NCI-H2196 (cell line): ENCODE results near the gene SFPQ.
"Not testable (repeated sequence)": the region's sequence is repeated elsewhere in the genome, so short reads cannot be mapped to it uniquely, and the experiment has no call there.

ENCODE experiments used
- DNase-seq: peaks from one replicate; lab custom pipeline; 2025; ENCODE audit not compliant: unreplicated experiment; lab: John Stamatoyannopoulos, UW

SFPQ gene

GRCh38 chr1:35188578-35189392 is 4.2 kb downstream of the SFPQ start:
- no peak for DNase-seq

DNA sequence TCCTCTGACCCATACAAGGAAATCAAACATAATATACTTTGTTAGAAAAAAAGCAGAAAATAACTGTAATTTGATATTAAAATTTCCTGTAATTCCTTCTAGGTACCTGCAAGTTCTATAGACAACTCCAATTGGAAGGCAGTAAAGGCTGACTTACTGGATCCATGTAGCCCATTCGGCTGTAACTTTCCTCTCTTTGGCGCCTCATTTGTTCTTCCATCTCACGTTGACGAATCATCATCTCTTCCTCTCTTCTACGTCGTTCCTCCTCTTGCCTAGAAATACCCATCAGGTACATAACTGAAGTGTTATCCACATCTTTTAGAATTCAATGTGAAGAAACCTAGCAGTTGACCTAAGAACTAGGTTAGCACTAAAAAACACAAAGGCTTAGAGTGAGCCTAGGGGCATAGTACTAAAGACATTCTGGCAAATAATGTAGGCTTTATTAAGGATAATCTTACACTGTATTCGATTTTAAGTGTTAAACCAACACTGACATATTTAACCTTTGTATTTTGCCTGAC is 5.1 kb downstream of the SFPQ start:
- DNase-seq, result no peak

GRCh38 chr1:35186239-35186638 is 6.7 kb downstream of the SFPQ start:
- DNase-seq, result no peak

DNA sequence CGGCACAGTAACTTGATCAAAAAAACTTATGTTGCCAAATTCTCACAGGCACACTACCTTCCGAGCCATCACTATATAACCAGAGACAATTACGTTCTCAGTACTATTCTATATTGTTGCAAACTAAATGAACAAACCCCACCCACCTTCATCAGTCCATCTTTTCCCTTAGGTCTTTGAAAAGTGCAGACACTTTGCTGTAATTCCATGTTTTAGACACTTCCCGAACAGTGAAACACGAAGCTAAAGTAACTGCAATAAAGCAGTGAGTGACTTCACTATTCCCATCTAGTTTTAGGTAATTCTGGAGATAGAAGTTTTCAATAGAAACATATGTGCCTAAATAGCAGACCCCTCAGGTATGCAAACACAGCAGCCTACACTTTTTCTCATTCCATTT is 7.7 kb downstream of the SFPQ start:
- DNase-seq, result no peak

GRCh38 chr1:35184495-35185199 is 8.3 kb downstream of the SFPQ start:
- no peak for DNase-seq

- DNase-seq, result no peak
Measured at GRCh38 chr1:35181790-35182455, 11.0 kb downstream of the SFPQ start.

- no peak for DNase-seq
Measured at GRCh38 chr1:35180776-35181374, 12.1 kb downstream of the SFPQ start.

DNA sequence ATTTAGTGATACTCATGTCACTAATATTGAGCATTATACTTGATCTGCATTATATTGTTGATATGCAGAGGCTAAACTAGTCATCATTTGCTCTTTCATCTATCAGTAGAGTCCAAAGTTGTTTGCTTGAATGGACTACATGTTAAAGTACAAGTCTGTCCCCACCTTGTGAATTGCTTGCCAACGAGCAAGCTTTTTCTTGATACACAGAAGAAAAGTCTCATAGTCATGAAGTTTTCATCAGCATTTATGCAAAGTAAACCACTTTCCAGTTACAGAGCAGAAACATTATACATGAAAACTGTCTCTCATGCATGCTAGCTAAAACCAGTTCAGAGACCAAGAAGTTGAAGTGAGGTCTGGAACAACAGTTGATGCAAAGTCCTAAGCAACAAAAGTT is 13.0 kb downstream of the SFPQ start:
- DNase-seq, result no peak

GRCh38 chr1:35178874-35179380 is 14.0 kb downstream of the SFPQ start:
- no peak for DNase-seq

DNA sequence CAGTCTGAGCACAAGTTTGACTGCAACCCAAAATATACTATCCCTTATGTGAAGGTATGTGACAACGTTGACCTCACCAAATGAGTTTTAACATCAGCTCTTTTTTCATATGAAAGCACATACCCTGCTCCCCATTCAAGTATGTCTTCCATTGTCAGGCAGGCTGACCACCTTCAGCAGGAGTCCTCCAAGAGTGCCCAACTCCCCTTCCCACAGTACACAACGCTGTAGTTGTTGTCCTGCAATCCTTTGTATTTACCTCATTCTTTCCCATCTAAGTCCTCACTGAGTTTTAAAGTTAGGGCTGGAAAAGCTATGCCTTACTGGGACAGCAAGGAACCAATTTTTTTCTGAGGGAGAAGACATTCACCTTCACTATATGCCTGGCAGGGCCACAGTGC is 14.7 kb downstream of the SFPQ start:
- no peak for DNase-seq

DNA sequence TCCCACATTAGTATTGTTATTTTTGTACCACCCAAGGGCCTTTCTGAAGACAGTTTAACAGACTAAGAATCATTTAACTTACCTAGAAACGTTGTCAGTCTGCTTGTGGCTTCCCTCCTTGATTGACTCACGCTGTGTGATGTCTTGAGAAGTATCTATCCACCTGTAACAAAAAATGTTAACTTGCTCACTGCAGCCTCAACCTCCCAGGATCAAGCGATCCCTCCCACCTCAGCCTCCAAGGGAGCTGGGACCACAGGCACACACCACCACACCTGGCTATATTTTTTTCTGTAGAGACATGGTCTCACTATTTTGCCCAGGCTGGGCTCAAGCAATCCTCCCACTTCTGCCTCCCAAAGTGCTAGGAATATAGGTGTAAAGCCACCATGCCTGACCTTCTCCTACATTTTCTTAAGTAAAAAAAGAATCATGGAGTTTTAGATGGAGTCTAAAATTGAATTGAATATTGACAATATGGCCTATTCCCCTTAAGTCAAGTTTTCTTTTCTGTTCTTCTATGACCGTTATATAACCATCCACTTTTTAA is 15.6 kb downstream of the SFPQ start:
- DNase-seq, result no peak

DNA sequence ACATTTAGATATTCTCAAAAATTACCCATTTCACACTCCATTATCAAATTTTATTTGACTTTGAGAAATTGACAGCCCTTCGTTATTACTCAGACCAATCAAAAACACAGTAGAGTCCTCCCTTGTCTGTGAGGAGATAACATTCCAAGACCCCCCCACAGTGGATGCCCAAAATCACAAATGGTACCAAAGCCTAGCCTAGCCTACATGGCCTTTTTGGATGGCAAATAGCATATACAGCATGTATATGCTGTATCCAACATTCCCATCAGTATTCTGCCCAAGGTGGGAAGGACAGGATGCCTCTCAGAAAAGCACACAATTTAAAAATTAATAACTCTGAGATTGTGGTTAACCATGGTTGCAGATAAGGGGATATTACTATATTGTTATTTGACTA is 17.3 kb downstream of the SFPQ start:
- no peak for DNase-seq

DNA sequence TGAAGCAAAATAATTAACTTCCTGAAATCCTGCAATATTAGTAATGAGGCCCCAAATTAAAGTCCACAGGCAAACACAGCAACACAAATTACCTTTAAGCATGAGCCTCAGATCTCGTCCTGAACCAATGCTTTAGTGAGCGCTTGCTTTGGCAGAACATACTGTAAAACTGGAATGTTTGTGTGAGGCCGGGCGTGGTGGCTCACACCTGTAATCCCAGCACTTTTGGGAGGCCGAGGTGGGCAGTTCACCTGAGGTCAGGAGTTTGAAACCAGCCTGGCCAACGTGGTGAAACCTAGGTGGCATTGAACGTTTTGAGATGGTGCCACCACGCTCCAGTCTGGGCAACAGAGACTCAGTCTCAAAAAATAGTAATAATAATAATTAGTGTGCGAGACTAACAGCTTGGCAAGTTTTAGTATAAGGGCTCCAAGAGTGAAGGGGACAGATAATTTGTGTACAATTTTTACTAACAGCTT is 17.8 kb downstream of the SFPQ start:
- no peak for DNase-seq

GRCh38 chr1:35173909-35174540 is 18.9 kb downstream of the SFPQ start:
- no peak for DNase-seq

- DNase-seq, result no peak
Measured at GRCh38 chr1:35173491-35173890, 19.5 kb downstream of the SFPQ start.

- DNase-seq, result no peak
Measured at GRCh38 chr1:35172022-35172421, 20.9 kb downstream of the SFPQ start.

DNA sequence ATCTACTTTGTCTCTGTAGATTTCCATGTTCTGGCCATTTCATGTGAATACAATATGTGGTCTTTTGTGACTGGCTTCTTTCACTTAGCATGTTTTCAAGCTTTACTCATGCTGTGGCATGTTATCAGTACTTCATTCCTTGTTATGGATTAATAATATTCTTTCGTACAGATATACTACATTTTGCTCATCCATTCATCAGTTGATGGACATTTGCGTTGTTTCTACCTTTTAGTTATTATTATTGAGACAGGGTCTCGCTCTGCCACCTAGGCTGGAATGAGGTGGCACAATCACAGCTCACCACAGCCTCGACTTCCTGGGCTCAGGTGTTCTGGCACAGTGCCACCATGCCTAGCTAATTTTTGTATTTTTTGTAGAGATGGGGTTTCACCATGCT is 21.4 kb downstream of the SFPQ start:
- no peak for DNase-seq

DNA sequence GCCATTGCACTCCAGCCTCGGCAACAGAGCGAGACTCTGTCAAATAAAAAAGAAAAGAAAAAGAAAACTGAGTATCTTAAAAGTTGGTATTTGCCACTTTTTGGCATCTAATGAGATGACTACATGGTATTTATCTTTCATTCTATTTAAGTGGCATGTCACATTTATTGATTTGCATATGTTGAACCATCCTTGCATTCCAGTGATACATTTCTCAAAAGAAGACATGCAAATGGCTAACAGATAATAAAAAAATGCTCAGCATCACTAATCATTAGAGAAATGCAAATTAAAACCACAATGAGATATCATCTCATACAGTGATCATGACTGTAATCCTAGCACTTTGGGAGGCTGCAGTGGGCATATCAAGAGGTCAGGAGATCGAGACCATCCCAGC is 28.1 kb downstream of the SFPQ start:
- DNase-seq, result no peak

- DNase-seq, result no peak
Measured at GRCh38 chr1:35151220-35151619, 41.7 kb downstream of the SFPQ start.

DNA sequence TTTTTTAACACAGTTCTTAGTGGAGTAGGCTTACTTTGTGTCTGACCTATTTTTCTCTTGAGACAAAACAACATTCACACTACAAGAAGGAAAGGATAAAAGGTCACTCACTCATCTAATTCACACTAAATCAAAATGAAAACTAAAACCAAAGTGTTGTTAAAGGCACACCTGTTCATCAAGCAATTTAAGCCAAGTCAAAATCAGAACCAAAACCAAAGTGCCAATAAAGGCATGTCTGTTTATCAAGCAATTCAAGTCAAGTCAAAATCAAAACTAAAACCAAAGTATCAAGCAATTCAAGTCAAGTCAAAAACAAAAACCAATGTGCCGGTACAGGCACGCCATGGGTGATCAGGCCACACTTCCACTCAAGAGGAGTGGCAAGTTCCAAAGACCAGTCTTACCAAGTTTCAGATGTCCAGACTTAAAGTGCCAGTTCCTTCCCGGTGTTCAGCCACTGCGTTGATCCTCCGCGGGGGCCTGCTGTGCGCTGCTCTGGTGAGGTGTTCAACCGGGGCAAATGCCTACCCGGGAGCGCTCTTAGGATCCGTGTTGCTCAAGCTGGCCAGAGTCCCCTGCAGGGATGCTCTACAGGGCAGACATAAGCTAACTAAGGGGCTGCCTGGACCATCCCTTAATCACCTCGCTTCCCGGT is 46.9 kb downstream of the SFPQ start:
- not testable (repeated sequence) for DNase-seq
